ENCODE data around the gene VSNL1.

The VSNL1 gene

GRCh38 chr2:17648581-17648980, 108.1 kb downstream of the VSNL1 start:
- DNase-seq = no peak

DNA sequence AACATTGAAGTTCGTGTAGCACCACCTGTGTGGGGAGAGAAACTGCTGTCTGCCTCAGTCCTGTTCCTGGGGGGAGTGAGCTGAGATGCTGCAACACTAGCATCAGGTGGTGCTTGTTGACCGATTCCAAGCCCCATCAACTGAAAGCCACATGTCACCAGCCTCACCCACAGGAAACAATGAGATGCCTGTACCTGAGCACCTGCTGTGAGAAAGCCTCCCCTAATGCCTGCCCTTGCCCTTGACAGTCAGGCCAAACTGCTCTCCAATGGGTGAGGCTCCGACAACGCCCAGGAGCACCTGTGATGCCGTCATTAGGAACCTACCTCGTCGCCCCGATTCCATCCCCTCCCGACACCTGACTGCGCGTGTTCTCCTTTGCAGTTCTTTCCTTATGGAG, 108.5 kb downstream of the VSNL1 start:
- DNase-seq = no peak

DNA sequence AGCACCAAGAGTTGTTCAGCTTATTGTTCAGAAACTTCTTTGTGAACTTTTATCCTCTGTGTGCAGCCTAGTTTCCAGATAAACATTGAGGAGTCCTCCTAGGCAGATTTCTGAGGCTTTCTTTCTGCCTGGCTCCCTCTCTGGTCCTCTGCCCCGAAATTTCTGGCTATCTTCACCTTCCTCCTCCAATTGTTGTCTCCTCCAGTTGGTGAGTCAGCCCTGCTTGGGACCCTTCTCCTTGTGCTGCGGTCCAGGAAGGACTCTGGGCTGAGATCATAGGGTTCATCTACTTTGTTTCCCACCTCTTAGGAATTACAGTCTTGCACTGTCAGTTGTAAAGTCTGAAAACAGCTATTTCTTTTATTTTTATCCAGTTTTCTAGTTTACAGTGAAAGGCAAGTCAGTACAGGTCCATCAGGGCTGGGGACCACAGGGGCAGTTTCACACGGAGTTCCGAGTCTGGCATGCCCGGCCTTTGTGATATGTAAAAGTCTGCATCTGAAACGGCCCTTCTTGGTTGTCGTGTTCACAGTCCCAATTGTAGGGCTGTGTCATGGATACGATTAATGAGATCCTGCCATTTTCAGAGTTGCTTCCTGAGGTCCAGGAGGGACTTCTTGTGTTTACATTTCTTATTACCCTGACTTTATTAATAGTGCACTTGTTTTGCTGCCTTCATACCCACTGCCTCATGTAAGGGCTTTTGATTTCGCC, 112.3 kb downstream of the VSNL1 start:
- no peak for DNase-seq

DNA sequence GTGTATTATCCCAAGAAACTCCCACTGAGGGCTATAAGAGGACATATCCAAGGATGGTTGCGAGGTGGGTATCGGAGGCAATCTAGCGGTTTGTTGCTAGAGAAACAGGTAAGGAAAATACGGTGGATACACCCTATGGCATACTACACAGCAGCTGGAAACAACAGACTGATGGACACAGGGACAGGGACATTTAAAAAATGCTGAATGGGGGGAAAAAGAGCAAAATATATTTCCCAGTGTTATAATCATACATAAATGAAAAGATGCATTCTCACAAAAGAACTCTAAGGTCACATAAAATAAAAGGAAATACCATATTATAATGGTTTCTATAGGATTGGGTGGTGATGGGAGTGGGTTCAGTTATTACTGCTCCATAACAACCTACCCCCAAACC, 117.3 kb downstream of the VSNL1 start:
- no peak for DNase-seq

DNA sequence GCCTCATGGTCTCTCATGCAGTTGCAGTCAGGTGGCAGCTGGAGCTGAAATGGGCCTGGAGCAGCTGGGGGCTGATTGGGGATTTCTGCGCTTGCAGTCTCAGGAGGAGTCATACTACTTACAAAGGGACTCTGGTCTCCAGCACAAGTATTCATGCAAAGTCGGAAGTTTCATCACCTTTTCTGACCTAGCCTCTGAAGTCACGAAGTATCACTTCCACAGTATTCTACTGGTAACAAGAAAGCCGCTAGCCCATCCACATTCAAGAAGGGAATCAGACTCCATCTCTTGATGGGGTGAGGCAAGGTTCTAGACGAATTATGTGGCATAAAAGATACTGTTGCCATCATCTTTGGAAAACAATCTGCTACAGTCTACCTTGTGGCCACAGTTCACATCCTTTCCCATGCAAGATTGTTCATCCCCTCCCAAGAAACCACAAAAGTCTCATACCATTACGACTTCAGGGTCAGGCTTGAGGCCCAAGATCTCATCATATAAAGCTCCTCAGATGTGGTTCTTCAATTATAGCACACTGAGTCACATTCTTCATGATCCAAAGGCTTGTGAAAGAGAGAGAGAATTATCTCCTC, 117.9 kb downstream of the VSNL1 start:
- no peak for DNase-seq

- DNase-seq = no peak
These were observed 119.7 kb downstream of the VSNL1 start for GRCh38 chr2:17660219-17660618.

DNA sequence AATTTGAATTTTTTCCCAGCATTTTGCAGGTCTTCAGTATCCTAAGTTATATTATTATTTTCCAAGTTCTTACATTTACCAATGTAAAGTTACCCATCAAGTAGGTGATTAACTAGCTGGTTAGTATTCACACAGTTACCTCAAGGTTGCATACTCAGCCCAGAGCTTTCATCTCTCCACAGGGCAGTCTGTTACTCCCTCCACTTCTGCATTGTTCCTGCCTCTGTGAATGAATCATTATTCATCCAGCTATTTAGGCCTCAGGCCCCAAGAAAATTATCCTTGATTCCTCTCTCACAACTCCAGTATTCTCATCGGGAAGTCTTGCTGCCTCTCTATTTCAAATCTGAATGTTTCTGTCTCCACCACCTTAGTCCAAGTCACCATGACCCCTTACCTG, 121.0 kb downstream of the VSNL1 start:
- no peak for DNase-seq

- DNase-seq = no peak
These were observed 122.2 kb downstream of the VSNL1 start for GRCh38 chr2:17662723-17663122.

GRCh38 chr2:17664534-17664933, 124.0 kb downstream of the VSNL1 start:
- DNase-seq = no peak

DNA sequence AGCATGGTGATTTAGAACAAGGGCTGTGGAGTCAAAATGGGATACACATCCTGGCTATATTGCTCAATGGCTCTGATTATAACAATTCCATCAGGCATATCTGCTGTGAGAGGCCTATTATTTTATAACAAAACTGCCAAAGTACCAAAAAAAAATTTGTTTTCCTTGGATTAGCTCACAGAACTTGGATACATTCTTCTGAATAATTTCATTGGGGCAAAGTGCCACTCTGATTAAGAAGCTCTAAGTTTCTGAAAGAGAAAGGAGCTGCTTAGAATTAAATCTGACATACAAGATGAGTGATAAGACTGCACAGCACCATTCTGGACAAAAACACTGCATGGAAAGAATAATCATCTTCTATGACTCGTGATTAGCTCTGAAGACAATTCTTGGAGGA, 127.4 kb downstream of the VSNL1 start:
- no peak for DNase-seq

DNA sequence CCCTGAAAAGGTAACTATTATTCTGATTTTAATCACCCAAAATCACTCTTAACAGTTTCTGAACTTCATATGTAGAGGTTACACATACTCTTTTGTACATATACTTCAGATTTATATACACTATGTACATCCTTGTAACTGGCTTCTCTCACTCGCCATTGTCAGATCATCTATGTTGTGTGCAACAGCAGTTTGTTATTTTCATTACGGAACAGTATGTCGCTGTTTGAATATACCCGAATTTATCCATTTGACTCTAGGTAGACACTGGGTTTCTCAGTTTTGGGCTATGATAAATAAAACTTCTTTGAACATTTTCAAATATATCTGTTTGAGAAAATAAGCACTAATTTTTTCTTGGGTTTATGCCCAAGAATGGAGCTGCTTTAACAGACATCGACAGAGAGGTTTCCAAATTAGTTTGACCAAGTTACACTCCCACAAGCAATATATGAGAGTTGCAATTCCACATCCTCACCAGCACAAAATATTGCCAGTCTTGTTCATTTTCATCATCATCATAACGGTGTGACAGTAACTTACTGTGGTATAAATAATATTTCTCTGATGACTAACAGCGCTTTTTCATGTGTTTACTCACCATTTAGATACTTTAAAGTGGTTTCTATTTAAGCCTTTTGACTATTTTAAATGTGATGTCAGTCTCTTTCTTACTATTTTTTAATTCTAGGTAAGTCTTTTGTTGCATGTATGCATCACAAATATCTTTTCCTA, 132.3 kb downstream of the VSNL1 start:
- no peak for DNase-seq

- DNase-seq = no peak
These were observed 134.3 kb downstream of the VSNL1 start for GRCh38 chr2:17674817-17675216.

GRCh38 chr2:17680119-17680518, 139.6 kb downstream of the VSNL1 start:
- no peak for DNase-seq

GRCh38 chr2:17682098-17682857, 141.8 kb downstream of the VSNL1 start:
- DNase-seq = no peak

DNA sequence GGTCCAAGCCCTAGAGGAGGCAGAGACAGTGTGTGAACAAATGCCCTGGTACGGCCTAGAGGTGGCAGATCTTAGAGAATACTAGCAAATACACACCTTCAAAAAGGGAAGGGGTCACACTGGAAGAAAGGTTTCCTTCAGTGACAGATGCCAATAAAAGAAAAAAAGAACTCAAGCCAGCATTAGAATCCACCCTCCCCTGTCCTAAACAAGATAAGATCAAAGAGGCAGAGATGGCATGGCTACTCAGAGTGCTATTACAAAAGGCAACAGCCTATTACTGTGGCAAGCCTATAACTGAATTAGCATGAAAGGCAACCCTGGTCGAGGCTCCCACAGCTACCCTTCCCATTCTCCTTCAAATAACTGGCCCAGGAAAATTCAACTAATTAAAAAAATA, 143.5 kb downstream of the VSNL1 start:
- DNase-seq = no peak

- no peak for DNase-seq
These were observed 148.1 kb downstream of the VSNL1 start for GRCh38 chr2:17688600-17688999.

- DNase-seq = no peak
These were observed 148.5 kb downstream of the VSNL1 start for GRCh38 chr2:17689010-17689409.

- no peak for DNase-seq
These were observed 150.3 kb downstream of the VSNL1 start for GRCh38 chr2:17690776-17691175.
